ENCODE data around the gene SIGLEC9.

SIGLEC9 gene

GRCh38 chr19:51147663-51148062 lies 23.0 kb downstream of the SIGLEC9 start:
- no peak for DNase-seq

DNA sequence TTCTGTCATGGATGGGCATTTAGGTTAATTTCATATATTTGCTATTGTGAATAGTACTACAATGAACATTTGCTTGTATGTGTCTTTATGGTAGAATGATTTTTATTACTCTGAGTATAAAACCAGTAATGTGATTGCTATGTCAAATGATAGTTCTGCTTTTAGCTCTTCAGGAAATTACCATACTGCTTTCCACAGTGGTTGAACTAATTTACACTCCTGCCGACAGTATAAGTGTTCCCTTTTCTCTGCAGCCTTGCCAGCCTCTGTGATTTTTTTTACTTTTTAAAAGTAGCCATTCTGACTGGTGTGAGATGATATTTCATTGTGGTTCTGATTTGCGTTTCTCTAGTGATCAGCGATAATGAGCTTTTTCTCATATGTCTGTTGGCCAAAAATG lies 23.9 kb downstream of the SIGLEC9 start:
- DNase-seq, result no peak

DNA sequence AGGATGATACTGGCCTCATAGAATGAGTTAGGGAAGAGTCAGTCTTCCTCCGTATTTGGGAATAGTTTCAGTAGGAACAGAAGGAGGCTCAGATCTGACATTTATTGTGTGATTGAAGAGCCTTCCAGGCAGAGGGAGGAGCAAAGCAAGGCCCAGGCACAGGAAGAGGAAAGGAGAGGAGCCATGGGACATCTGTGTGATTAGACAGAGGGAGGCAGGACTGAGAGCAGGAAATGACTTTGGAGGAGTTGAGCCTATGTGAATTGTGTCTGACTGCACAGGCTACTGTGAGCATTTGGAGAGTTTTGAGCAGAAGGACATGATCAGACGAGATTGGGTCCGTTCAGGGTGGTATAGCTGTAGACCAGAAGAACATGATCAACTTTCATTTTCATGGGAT lies 25.9 kb downstream of the SIGLEC9 start:
- no peak for DNase-seq

- DNase-seq, result no peak
Measured at GRCh38 chr19:51156710-51157109, 32.0 kb downstream of the SIGLEC9 start.

GRCh38 chr19:51157265-51157664 lies 32.6 kb downstream of the SIGLEC9 start:
- DNase-seq, result no peak

DNA sequence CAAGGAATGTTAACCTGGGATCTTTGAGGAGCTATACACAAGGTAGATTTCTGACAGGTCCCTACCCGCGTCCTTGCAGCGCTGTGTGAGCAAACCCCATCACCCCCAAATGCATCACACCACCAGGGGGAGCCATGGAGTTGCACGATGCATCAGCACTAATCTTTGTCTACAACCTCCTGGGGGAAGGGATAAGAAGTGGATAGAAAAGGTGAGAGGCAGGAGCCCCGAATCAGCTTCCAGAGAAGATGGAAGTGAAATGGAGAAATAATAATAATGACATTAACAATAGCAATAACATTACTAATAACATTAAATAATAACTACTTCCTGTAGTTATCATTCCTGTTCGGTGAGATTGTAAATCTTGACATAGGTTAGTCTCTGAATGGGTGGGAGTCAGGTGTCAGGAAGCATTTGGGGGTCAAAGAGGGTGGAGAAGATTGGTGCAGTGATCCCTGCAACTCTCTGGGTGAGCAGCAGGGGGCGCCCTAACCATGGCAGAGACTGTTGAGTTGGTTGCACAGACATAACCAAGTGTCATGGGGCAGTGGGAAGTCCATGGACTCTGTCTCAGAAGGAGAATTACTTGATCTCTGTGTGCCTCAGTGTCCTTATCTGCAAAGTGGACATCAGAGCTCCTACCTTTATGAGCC lies 33.9 kb downstream of the SIGLEC9 start:
- DNase-seq, result no peak

- no peak for DNase-seq
Measured at GRCh38 chr19:51159656-51160055, 35.0 kb downstream of the SIGLEC9 start.

GRCh38 chr19:51161266-51161665 lies 36.6 kb downstream of the SIGLEC9 start:
- no peak for DNase-seq

DNA sequence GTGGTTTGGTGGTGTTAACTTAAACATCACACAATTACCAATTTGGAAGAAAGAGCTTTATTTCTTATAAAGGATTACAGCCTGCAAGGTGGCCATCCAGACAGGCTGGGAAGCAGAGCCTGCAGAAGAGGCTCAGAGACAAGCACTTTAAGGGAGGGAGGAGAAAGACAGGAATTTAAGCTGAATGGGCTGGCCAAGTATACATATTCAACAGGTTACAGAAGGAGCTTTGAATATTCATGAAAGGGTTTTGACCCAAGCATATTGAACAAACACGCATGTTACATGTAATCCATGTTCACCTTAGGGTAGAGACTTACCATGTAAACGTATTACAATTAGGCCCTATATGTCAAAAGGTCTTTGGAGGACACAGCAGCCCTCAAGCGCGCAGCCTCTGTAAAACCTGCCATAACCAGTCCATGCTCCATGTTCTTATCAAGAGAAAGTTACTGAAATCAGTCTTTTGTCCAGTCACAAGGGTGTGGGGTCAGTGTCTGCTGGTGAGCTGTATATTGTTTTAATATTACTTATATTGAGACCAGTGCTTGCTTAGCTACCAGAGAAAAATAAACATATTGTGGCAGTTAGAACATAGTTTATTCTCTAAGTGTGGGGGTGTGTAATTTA lies 37.3 kb downstream of the SIGLEC9 start:
- no peak for DNase-seq

GRCh38 chr19:51163257-51163656 lies 38.6 kb downstream of the SIGLEC9 start:
- no peak for DNase-seq

GRCh38 chr19:51164215-51164614 lies 39.5 kb downstream of the SIGLEC9 start:
- no peak for DNase-seq

- no peak for DNase-seq
Measured at GRCh38 chr19:51166846-51167490, 42.3 kb downstream of the SIGLEC9 start.

DNA sequence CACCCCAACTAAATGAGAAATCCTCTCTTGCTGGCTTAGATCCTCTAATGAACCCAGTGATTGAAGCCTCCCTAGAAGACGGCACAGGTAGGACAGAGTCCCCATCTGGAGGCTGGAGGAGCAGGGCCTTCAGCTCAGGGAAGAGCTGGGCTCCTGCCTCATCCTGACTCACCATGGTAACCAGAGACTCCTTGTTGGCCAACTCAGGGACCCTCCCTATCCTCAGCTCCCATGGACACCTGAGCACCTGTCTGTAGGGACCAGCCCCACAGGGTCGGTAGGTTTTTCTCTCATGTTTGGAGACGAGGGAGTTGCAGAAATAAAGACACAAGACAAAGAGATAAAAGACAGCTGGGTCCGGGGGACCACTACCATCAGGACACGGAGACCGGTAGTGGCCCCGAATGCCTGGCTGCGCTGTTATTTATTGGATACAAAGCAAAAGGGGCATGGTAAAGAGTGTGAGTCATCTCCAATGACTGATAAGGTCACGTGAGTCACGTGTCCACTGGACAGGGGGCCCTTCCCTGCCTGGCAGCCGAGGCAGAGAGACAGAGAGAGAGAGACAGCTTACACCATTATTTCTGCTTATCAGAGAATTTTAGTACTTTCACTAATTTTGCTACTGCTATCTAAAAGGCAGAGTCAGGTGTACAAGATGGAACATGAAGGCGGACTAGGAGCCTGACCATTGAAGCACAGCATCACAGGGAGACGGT lies 44.0 kb downstream of the SIGLEC9 start:
- DNase-seq, result no peak

DNA sequence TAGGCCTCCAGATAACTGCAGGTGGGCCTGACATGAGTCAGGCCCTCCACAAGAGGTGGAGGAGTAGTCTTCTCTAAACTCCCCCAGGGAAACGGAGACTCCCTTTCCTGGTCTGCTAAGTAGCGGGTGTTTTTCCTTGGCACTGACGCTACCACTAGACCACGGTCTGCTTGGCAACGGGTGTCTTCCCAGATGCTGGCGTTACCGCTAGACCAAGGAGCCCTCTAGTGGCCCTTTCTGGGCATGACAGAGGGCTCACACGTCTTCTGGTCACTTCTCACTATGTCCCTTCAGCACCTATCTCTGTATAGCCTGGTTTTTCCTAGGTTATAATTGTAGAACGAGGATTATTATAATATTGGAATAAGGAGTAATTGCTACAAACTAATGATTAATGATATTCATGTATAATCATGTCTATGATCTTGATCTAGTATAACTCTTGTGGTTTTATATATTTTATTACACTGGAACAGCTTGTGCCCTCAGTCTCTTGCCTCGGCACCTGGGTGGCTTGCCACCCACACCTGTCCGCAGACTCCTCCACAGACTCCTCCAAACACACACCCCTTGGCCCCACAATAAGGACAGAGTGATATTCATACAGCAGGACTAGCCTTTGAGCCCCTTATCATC lies 44.7 kb downstream of the SIGLEC9 start:
- peak; percentile 55 for DNase-seq

GRCh38 chr19:51172223-51172622 lies 47.5 kb downstream of the SIGLEC9 start:
- DNase-seq, result no peak

DNA sequence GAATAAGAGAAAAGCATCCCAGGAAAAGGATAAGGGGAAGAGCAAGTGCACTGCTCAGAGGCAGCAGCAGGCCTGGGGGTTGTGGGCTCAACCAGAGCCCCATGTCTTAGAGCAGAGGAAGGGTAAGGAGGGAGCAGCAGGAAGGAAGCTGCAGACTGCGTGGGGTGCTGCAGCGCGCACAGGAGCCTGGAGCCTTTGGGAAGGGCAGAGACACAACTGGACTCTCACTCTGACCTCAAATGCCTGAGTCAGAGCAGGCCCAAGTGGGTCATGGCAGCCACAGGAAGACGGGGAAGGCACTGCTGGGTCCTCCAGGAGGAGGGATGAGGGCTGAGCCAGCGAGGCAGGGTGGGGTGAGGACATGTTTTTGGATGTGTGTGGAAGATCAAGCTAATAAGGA lies 49.0 kb downstream of the SIGLEC9 start:
- no peak for DNase-seq

GRCh38 chr19:51179256-51179655 lies 54.5 kb downstream of the SIGLEC9 start:
- no peak for DNase-seq

Measured in fibroblast of skin of right quadriceps (primary cell).